SK-N-SH treated with all-trans-retinoic acid at 6 μM for 48 hours (cell line): Measurements from ENCODE around the gene CYP2C18.

Experiments
- ATAC-seq: fragments of 200-7000 bp; cut with Tn5 transposase; 3 replicates; pipeline ENCODE4 v1.9.1; 2020; ENCODE audit warnings: mild to moderate bottlenecking, moderate library complexity
- BACH2 ChIP-seq: fragments of 250-450 bp; sonication (Bioruptor Pico); IDR thresholded peaks from 2 replicates; pipeline ENCODE4 v1.9.0; 2021; ENCODE audit warnings: mild to moderate bottlenecking, borderline replicate concordance
- CSDC2 ChIP-seq: fragments of 250-450 bp; sonication (Bioruptor Pico); IDR thresholded peaks from 2 replicates; pipeline ENCODE4 v1.5.0; 2020; ENCODE audit warnings: mild to moderate bottlenecking, moderate library complexity
- ESRRG ChIP-seq: fragments of 250-450 bp; sonication (Bioruptor Pico); IDR thresholded peaks from 2 replicates; pipeline ENCODE4 v1.6.1; 2021; ENCODE audit warnings: mild to moderate bottlenecking
- GLIS3 ChIP-seq: fragments of 250-450 bp; sonication (Bioruptor Pico); IDR thresholded peaks from 2 replicates; pipeline ENCODE4 v1.5.0; 2020; ENCODE audit warnings: mild to moderate bottlenecking, moderate library complexity
- ISL1 ChIP-seq: fragments of 250-450 bp; sonication (Bioruptor Pico); IDR thresholded peaks from 2 replicates; pipeline ENCODE4 v2.1.2; 2022; ENCODE audit warnings: mild to moderate bottlenecking, moderate library complexity
- OSR1 ChIP-seq: fragments of 250-450 bp; sonication (Bioruptor Pico); IDR thresholded peaks from 2 replicates; pipeline ENCODE4 v1.8.0; 2022; ENCODE audit warnings: moderate library complexity, mild to moderate bottlenecking, inconsistent platforms
- PPARA ChIP-seq: fragments of 250-450 bp; sonication (Bioruptor Pico); IDR thresholded peaks from 2 replicates; pipeline ENCODE4 v1.5.0; 2020; ENCODE audit warnings: mild to moderate bottlenecking, borderline replicate concordance
- RARB ChIP-seq: fragments of 250-450 bp; sonication (Bioruptor Pico); IDR thresholded peaks from 2 replicates; pipeline ENCODE4 v1.8.0; 2021; ENCODE audit warnings: mild to moderate bottlenecking, moderate library complexity
- SNAI2 ChIP-seq: fragments of 250-450 bp; sonication (Bioruptor Pico); IDR thresholded peaks from 2 replicates; pipeline ENCODE4 v1.5.0; 2020; ENCODE audit warnings: mild to moderate bottlenecking, moderate library complexity
- TCF4 ChIP-seq: fragments of 250-450 bp; sonication (Bioruptor Pico); IDR thresholded peaks from 2 replicates; pipeline ENCODE4 v1.8.0; 2021; ENCODE audit warnings: mild to moderate bottlenecking, moderate library complexity, borderline replicate concordance
- TOX ChIP-seq: fragments of 250-450 bp; sonication (Bioruptor Pico); IDR thresholded peaks from 2 replicates; pipeline ENCODE4 v1.8.0; 2021; ENCODE audit warnings: mild to moderate bottlenecking, moderate library complexity, borderline replicate concordance
- ZC3H10 ChIP-seq: fragments of 250-450 bp; sonication (Bioruptor Pico); IDR thresholded peaks from 2 replicates; pipeline ENCODE4 v1.5.1; 2021; ENCODE audit warnings: mild to moderate bottlenecking, moderate library complexity
- ZFP30 ChIP-seq: fragments of 450-650 bp; formaldehyde crosslinking; IDR thresholded peaks from 2 replicates; pipeline ENCODE4 v1.5.0; 2022; ENCODE audit warnings: mild to moderate bottlenecking, moderate library complexity
- ZNF565 ChIP-seq: fragments of 450-650 bp; formaldehyde crosslinking; conservative IDR thresholded peaks from 2 replicates; pipeline ENCODE4 v1.5.0; 2020; ENCODE audit warnings: low read depth, mild to moderate bottlenecking, moderate library complexity
- ZNF70 ChIP-seq: fragments of 450-650 bp; formaldehyde crosslinking; IDR thresholded peaks from 2 replicates; pipeline ENCODE4 v1.5.0; 2020; ENCODE audit warnings: mild to moderate bottlenecking, moderate library complexity
- ZNF8 ChIP-seq: fragments of 450-650 bp; formaldehyde crosslinking; IDR thresholded peaks from 2 replicates; pipeline ENCODE4 v1.5.0; 2020; ENCODE audit warnings: mild to moderate bottlenecking, moderate library complexity
- TF ChIP-seq, protein P1 (sequence below): fragments of 250-450 bp; sonication (Bioruptor Pico); IDR thresholded peaks from 2 replicates; pipeline ENCODE4 v1.5.1; 2020; ENCODE audit warnings: low read depth, mild to moderate bottlenecking, moderate library complexity
- TF ChIP-seq, protein P2 (sequence below): fragments of 250-450 bp; sonication (Bioruptor Pico); IDR thresholded peaks from 2 replicates; pipeline ENCODE4 v1.5.1; 2021; ENCODE audit warnings: mild to moderate bottlenecking, moderate library complexity
- TF ChIP-seq, protein P3 (sequence below): fragments of 250-450 bp; sonication (Bioruptor Pico); IDR thresholded peaks from 2 replicates; pipeline ENCODE4 v1.8.0; 2020; ENCODE audit warnings: mild to moderate bottlenecking, moderate library complexity, borderline replicate concordance
- TF ChIP-seq, protein P4 (sequence below): fragments of 250-450 bp; sonication (Bioruptor Pico); IDR thresholded peaks from 2 replicates; pipeline ENCODE4 v1.8.0; 2021; ENCODE audit warnings: low read depth, mild to moderate bottlenecking, moderate library complexity, borderline replicate concordance
- TF ChIP-seq, protein P5 (sequence below): fragments of 250-450 bp; sonication (Bioruptor Pico); IDR thresholded peaks from 2 replicates; pipeline ENCODE4 v1.5.0; 2020; ENCODE audit warnings: mild to moderate bottlenecking, moderate library complexity

Gene CYP2C18

DNA sequence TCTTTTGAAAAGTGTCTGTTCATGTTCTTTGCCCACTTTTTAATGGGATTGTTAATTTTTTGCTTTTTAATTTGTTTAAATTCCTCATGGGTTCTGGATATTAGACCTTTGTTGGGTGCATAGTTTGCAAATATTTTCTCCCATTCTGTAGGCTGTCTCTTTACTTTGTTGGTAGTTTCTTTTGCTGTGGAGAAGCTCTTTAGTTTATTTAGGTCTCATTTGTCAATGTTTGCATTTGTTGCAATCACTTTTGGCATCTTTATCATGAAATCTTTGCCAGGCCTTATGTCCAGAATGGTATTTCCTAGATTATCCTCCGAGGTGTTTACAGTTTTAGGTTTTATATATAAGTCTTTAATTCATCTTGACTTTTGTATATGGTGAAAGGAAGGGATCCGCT is 55.1 kb downstream of the CYP2C18 start (continued):
- TF ChIP-seq, protein P1, sequence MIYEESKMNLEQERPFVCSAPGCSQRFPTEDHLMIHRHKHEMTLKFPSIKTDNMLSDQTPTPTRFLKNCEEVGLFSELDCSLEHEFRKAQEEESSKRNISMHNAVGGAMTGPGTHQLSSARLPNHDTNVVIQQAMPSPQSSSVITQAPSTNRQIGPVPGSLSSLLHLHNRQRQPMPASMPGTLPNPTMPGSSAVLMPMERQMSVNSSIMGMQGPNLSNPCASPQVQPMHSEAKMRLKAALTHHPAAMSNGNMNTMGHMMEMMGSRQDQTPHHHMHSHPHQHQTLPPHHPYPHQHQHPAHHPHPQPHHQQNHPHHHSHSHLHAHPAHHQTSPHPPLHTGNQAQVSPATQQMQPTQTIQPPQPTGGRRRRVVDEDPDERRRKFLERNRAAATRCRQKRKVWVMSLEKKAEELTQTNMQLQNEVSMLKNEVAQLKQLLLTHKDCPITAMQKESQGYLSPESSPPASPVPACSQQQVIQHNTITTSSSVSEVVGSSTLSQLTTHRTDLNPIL (CRISPR knock-in tag) = no peak
- TF ChIP-seq SNAI2 (CRISPR knock-in tag) = no peak
- TF ChIP-seq ZFP30 (CRISPR knock-in tag) = no peak
- TF ChIP-seq ZNF70 (CRISPR knock-in tag) = no peak

DNA sequence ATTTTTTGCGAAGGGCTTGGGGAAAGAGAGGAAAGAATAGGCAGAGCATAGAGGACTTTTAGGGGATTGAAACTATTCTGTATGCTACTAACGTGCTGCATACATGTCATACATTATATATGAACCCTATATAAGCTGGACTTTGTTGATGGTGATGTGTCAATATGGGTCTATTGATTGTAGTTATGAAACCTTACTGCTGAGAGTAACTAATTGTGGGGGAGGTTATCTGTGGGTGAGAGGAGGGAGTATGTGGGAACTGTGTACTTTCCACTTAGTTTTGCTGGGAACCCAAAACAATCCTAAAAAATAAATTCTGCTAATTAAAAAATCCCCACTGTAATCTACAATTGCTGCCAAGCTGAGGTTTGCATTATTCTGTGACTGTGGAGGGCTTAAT is 63.6 kb downstream of the CYP2C18 start:
- ATAC-seq = no peak

DNA sequence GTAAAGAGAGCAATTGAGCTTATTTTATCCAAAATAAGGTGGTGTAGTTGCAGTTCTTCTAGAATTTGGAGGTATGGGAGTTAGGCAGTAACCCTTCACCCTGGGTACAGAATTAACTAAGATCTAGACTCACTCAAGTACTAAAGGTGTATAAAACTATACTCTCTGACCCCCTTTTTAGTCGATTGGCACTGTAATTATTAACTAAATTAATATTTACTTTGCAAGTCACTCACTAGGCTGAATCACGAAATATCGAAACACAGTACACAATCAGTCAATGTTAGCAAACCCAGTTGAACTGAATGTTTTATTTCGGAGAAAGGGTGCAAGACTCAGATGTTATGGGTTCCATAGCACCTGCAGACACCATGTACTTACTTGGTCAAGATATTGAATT is 64.3 kb downstream of the CYP2C18 start:
- no peak for ATAC-seq
- TF ChIP-seq, protein P2, sequence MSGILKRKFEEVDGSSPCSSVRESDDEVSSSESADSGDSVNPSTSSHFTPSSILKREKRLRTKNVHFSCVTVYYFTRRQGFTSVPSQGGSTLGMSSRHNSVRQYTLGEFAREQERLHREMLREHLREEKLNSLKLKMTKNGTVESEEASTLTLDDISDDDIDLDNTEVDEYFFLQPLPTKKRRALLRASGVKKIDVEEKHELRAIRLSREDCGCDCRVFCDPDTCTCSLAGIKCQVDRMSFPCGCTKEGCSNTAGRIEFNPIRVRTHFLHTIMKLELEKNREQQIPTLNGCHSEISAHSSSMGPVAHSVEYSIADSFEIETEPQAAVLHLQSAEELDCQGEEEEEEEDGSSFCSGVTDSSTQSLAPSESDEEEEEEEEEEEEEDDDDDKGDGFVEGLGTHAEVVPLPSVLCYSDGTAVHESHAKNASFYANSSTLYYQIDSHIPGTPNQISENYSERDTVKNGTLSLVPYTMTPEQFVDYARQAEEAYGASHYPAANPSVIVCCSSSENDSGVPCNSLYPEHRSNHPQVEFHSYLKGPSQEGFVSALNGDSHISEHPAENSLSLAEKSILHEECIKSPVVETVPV (CRISPR knock-in tag) = no peak
- TF ChIP-seq, protein P3, sequence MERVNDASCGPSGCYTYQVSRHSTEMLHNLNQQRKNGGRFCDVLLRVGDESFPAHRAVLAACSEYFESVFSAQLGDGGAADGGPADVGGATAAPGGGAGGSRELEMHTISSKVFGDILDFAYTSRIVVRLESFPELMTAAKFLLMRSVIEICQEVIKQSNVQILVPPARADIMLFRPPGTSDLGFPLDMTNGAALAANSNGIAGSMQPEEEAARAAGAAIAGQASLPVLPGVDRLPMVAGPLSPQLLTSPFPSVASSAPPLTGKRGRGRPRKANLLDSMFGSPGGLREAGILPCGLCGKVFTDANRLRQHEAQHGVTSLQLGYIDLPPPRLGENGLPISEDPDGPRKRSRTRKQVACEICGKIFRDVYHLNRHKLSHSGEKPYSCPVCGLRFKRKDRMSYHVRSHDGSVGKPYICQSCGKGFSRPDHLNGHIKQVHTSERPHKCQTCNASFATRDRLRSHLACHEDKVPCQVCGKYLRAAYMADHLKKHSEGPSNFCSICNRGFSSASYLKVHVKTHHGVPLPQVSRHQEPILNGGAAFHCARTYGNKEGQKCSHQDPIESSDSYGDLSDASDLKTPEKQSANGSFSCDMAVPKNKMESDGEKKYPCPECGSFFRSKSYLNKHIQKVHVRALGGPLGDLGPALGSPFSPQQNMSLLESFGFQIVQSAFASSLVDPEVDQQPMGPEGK = no peak
- TF ChIP-seq ISL1 (no peak), BACH2 (CRISPR knock-in tag) (no peak), ZC3H10 (CRISPR knock-in tag) (no peak), TCF4 (CRISPR knock-in tag) (no peak), GLIS3 (no peak), OSR1 (CRISPR knock-in tag) (no peak), CSDC2 (CRISPR knock-in tag) (no peak), ESRRG (CRISPR knock-in tag) (no peak), RARB (CRISPR knock-in tag) (no peak), ZNF565 (CRISPR knock-in tag) (no peak), SNAI2 (CRISPR knock-in tag) (no peak), ZNF8 (CRISPR knock-in tag) (no peak)
- TF ChIP-seq, protein P4, sequence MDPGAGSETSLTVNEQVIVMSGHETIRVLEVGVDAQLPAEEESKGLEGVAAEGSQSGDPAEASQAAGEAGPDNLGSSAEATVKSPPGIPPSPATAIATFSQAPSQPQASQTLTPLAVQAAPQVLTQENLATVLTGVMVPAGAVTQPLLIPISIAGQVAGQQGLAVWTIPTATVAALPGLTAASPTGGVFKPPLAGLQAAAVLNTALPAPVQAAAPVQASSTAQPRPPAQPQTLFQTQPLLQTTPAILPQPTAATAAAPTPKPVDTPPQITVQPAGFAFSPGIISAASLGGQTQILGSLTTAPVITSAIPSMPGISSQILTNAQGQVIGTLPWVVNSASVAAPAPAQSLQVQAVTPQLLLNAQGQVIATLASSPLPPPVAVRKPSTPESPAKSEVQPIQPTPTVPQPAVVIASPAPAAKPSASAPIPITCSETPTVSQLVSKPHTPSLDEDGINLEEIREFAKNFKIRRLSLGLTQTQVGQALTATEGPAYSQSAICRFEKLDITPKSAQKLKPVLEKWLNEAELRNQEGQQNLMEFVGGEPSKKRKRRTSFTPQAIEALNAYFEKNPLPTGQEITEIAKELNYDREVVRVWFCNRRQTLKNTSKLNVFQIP = no peak

More for the DNA sequence above, 63.6 kb downstream of the CYP2C18 start:
- TF ChIP-seq RARB (CRISPR knock-in tag) (no peak), ZFP30 (CRISPR knock-in tag) (no peak), TCF4 (CRISPR knock-in tag) (no peak), PPARA (CRISPR knock-in tag) (no peak), TOX (no peak), ISL1 (no peak), CSDC2 (CRISPR knock-in tag) (no peak), OSR1 (CRISPR knock-in tag) (no peak), BACH2 (CRISPR knock-in tag) (no peak), ZNF70 (CRISPR knock-in tag) (no peak), ZNF565 (CRISPR knock-in tag) (no peak), ZC3H10 (CRISPR knock-in tag) (no peak)
- TF ChIP-seq, protein P3 = no peak
- TF ChIP-seq, protein P4 = no peak
- TF ChIP-seq, protein P5, sequence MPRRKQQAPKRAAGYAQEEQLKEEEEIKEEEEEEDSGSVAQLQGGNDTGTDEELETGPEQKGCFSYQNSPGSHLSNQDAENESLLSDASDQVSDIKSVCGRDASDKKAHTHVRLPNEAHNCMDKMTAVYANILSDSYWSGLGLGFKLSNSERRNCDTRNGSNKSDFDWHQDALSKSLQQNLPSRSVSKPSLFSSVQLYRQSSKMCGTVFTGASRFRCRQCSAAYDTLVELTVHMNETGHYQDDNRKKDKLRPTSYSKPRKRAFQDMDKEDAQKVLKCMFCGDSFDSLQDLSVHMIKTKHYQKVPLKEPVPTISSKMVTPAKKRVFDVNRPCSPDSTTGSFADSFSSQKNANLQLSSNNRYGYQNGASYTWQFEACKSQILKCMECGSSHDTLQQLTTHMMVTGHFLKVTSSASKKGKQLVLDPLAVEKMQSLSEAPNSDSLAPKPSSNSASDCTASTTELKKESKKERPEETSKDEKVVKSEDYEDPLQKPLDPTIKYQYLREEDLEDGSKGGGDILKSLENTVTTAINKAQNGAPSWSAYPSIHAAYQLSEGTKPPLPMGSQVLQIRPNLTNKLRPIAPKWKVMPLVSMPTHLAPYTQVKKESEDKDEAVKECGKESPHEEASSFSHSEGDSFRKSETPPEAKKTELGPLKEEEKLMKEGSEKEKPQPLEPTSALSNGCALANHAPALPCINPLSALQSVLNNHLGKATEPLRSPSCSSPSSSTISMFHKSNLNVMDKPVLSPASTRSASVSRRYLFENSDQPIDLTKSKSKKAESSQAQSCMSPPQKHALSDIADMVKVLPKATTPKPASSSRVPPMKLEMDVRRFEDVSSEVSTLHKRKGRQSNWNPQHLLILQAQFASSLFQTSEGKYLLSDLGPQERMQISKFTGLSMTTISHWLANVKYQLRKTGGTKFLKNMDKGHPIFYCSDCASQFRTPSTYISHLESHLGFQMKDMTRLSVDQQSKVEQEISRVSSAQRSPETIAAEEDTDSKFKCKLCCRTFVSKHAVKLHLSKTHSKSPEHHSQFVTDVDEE (CRISPR knock-in tag) = no peak
